GM19324 (cell line): ENCODE measurements around the gene STAG3.
"Not testable (repeated sequence)": the region's sequence is repeated elsewhere in the genome, so short reads cannot be mapped to it uniquely, and the experiment has no call there.

Experiments
- ATAC-seq: cut with Tn5 transposase; IDR thresholded peaks from one replicate; pipeline ENCODE4 v1.9.1; 2021; ENCODE audit warnings: mild to moderate bottlenecking, moderate library complexity; ENCODE audit not compliant: unreplicated experiment, low FRiP score

Gene STAG3

GRCh38 chr7:100234660-100235317 lies 57.1 kb downstream of the STAG3 start:
- not testable (repeated sequence) for ATAC-seq

GRCh38 chr7:100239975-100240374 lies 62.3 kb downstream of the STAG3 start:
- not testable (repeated sequence) for ATAC-seq

GRCh38 chr7:100243385-100243784 lies 65.7 kb downstream of the STAG3 start:
- ATAC-seq = not testable (repeated sequence)

- not testable (repeated sequence) for ATAC-seq
Measured at GRCh38 chr7:100244988-100245605, 67.4 kb downstream of the STAG3 start.

- ATAC-seq = not testable (repeated sequence)
Measured at GRCh38 chr7:100246121-100246864, 68.6 kb downstream of the STAG3 start.

GRCh38 chr7:100246865-100247137 lies 69.1 kb downstream of the STAG3 start:
- not testable (repeated sequence) for ATAC-seq

GRCh38 chr7:100247152-100247757 lies 69.5 kb downstream of the STAG3 start:
- no peak for ATAC-seq

GRCh38 chr7:100248483-100248882 lies 70.8 kb downstream of the STAG3 start:
- ATAC-seq = no peak

GRCh38 chr7:100257017-100257416 lies 79.3 kb downstream of the STAG3 start:
- ATAC-seq = no peak

GRCh38 chr7:100259984-100260383 lies 82.3 kb downstream of the STAG3 start:
- ATAC-seq = not testable (repeated sequence)

- not testable (repeated sequence) for ATAC-seq
Measured at GRCh38 chr7:100262896-100263295, 85.2 kb downstream of the STAG3 start.
